Skeletal muscle satellite cell (primary cell): ENCODE measurements around the gene RAB11FIP5.
A peak's percentile ranks its signal among the peaks of the same experiment; 100 is the strongest.
"Not testable (repeated sequence)": the region's sequence is repeated elsewhere in the genome, so short reads cannot be mapped to it uniquely, and the experiment has no call there.

ENCODE experiments used
- H3K27me3 ChIP-seq: 2 replicates; pipeline ENCODE4 v1.7.0; 2013; ENCODE audit warnings: low read length; ENCODE audit not compliant: control insufficient read depth, insufficient read depth
- H3K36me3 ChIP-seq: 2 replicates; pipeline ENCODE4 v1.7.0; 2013; ENCODE audit warnings: mild to moderate bottlenecking, control low read depth, low read length; ENCODE audit not compliant: insufficient read depth
- H3K4me1 ChIP-seq: 2 replicates; pipeline ENCODE4 v1.7.0; 2013; ENCODE audit warnings: low read length; ENCODE audit not compliant: control insufficient read depth, insufficient read depth
- H3K4me2 ChIP-seq: 2 replicates; pipeline ENCODE4 v1.7.0; 2013; ENCODE audit warnings: mild to moderate bottlenecking, low read length
- H3K4me3 ChIP-seq: 2 replicates; pipeline ENCODE4 v1.7.0; 2013; ENCODE audit warnings: low read length
- H3K9ac ChIP-seq: 2 replicates; pipeline ENCODE4 v1.7.0; 2013; ENCODE audit warnings: mild to moderate bottlenecking, low read depth, low read length, moderate library complexity
- H3K9me3 ChIP-seq: replicated peaks from 2 replicates; pipeline ENCODE4 v1.7.0; 2013; ENCODE audit warnings: mild to moderate bottlenecking, control low read depth, low read length

RAB11FIP5 gene

DNA sequence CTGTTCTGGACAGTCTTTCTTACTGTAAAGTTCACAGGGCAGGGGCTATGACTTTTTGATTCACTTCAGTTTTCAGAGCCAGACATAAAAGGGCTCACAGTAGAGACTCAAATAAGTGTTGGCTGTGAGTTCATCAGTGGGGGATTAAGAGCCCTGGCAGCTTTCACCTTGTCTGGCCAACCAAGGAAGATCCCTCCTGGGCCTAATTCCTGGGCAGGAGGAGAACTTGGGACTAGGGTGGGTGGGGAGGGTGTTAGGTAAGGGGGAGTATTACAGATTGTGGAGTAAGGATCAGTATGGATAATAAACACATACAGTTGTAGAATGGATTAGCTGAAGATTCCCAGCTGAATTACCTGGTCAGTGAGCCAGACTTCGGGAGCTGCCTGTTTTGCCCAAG, 40.3 kb downstream of the RAB11FIP5 start:
- Histone ChIP-seq H3K9ac (peak overlapping the region; percentile 93), H3K9me3 (no peaks in the 10 kb centered on the region), H3K27me3 (no peaks in the 10 kb centered on the region), H3K36me3 (peaks cover 22% of the 10 kb centered on the region), H3K4me2 (peak overlapping the region; percentile 96), H3K4me1 (peaks cover 19% of the 10 kb centered on the region), H3K4me3 (peak overlapping the region; percentile 92)

DNA sequence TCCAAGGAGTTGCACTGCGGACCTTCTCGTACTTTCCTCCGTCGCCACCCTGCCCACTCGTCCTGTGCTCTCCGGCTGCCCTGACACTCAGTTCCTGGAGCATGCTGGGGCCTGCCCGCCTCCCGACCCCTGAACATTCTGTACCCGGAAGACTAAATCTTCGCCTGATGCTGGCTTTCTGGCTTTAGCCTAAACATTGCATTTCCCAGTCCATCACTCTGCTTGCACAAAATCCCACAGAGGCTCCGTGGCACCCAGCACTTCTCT, 40.7 kb downstream of the RAB11FIP5 start:
- no peaks in the 10 kb centered on the region for H3K9me3 ChIP-seq
- H3K9ac ChIP-seq = peak overlapping the region; percentile 93
- H3K4me3 ChIP-seq = peak overlapping the region; percentile 92
- H3K4me2 ChIP-seq = peak overlapping the region; percentile 96
- H3K4me1 ChIP-seq = peaks cover 19% of the 10 kb centered on the region
- H3K27me3 ChIP-seq = no peaks in the 10 kb centered on the region
- peaks cover 22% of the 10 kb centered on the region for H3K36me3 ChIP-seq

DNA sequence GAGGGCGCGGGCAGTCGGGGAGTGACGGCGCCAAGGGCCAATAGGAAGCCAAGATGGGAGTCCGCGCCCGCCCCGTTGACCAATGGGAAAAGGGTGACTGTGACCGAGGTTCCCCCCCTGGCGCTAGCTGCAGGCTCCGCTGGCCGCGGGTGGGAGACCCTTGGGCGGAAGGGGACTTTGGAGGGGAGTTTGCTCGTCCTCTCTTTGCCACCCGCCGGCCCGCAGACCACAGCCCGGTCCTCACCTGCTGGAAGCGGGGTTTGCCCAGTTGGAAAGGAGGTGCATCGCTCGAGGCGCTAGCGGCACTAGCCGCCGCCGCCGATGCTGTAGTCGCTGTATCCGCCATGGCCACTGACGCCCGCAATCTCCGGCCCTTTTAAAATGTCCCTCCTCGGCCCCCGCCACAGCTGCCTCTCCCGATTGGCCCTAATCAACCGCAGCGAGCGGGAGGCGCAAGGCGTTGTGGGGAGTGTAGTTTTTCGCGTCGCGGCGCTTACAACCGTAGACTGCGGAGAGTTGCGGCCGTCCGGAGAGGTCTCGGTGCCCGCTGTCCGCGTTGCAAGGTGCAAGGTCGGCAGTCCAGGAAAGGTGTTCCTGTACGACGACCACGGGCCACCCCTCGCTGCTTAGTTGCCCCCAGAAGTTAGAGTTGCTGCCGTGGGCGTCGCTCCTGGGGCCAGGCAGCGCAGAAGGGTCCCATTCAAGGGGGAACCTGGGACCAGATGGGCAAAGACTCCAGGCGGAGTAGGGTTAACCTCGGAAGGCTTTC, 41.2 kb downstream of the RAB11FIP5 start, which contains the start of gene SFXN5:
SFXN5 (minus strand) TSS at position 353 of the 769 bp plus-strand sequence; CDS start at position 346, 7 bp downstream.
- peak within 1 kb of the TSS; percentile 92 for H3K4me3 ChIP-seq
- peaks cover 19% of the 10 kb centered on the region for H3K4me1 ChIP-seq
- peak within 1 kb of the TSS; percentile 96 for H3K4me2 ChIP-seq
- H3K27me3 ChIP-seq = no peaks in the 10 kb centered on the region
- peak within 1 kb of the TSS; percentile 93 for H3K9ac ChIP-seq
- H3K9me3 ChIP-seq = no peaks in the 10 kb centered on the region
- H3K36me3 ChIP-seq = peaks cover 22% of the 10 kb centered on the region

DNA sequence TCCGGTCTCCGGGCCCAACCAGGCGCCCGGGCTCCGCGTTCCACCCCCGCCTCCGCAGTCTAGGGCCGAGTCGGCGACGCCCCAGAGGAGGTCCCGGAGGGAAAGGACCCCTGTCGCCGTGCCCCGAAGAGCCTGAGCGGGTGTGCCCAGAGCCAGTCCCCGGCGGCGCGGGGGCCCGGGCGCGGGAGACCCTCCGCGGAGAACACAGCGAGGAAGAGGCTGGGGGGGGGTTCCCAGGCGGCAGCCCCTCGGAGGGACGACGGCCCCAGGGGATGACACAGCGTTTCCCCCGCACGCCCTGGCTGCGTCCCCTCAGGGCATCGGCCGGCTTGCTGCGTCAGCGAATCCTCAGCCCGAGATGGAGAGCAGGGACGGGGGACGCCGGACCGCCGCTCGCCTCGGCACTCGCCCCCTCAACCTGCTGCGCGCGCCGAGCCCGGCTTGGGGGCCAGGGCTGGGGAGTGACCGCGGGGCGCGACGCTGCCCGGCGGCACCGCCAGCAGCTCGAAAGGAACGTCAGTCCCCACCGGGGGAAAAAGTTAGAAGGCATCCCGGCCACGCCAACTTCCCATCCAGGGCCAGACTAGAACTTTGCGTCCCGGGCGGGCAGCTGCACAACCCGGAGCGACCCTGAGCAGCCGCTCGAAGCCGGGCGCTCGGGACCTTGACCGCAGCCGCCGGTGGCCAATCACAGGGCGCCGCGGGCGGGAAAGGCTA, 41.9 kb downstream of the RAB11FIP5 start:
- peak overlapping the region; percentile 96 for H3K4me2 ChIP-seq
- peak overlapping the region; percentile 92 for H3K4me3 ChIP-seq
- H3K9me3 ChIP-seq = no peaks in the 10 kb centered on the region
- H3K4me1 ChIP-seq = peaks cover 19% of the 10 kb centered on the region
- H3K36me3 ChIP-seq = peaks cover 19% of the 10 kb centered on the region
- no peaks in the 10 kb centered on the region for H3K27me3 ChIP-seq
- peak overlapping the region; percentile 93 for H3K9ac ChIP-seq

DNA sequence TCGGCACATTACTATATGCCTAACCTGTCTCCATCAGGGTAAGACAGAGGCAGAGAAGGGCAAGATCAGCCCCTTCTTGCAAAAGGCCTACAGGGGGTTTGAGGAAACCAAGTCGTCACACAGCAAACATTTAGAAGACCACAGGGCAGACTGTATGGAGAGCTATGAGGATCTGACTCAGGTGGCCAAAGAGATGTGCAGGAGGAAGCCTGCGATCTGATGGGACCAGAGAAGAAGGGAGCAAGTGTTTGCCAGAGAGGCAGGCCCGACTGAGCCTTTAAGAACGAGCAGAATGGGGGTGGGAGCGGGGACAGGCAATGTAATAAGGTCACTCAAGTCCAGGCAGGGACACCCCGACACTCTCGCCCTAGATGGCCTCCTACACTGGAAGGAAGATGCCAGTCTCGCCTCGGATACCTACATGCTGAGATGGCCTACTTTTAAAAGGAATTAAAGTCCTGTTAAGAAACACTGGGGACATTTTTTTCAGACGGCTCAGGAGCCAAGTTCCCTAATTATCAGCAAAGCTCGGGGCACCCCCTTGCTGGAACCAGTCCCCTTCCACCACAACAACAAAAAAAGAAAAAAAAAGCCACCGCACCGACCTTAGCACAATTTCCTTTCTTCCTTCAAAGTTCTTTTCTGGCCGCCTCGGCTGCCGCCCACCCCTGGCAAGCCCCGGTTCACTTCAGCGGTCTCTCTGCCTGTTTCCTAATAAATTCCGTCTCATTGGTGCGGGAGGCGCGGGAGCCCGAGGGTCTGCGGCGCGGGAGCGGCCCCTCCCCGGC, 42.7 kb downstream of the RAB11FIP5 start:
- Histone ChIP-seq H3K4me2 (peak overlapping the region; percentile 96), H3K9me3 (no peaks in the 10 kb centered on the region), H3K36me3 (peaks cover 14% of the 10 kb centered on the region), H3K4me3 (peak overlapping the region; percentile 92), H3K27me3 (no peaks in the 10 kb centered on the region), H3K4me1 (peaks cover 19% of the 10 kb centered on the region), H3K9ac (peak overlapping the region; percentile 93)

DNA sequence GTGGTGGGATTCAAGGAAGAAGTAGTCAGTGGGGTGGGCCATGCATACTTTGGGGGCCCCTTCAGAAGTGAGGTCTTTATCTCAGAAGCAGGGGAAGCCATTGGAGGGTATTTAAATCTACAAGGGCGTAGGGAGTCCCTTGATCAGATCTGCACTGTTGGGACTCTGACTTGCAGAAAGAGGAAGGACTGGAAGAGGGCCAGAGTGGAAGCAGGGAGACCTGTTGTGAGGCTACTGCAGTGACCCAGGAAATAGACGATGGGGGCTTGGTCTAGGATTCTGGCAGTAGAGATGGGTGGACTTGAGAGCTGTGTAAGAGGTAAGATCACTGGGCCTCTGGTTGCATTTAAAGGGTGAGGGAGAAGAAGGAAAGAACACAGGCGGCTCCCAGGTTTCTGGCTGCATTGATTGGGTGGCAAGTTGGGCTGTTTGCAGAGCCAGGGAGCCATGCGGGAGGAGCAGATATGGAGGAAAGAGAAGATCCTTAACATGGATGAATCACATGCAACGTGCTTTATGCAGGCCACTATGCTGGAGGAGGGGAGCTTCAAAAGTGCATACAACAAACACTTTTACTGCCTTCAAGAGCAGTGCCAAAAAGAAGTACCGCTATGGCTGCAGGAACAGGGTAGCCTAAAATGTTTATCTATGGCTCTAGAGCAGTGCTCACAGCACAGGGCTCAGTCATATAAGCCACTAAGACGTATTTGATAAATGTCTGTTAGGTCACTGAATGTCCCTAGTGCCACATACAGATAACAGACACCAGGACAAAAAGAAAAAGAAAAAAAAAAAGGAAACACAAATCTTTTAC, 43.5 kb downstream of the RAB11FIP5 start:
- Histone ChIP-seq H3K4me1 (peaks cover 26% of the 10 kb centered on the region), H3K9ac (peak overlapping the region; percentile 93), H3K9me3 (no peaks in the 10 kb centered on the region), H3K27me3 (no peaks in the 10 kb centered on the region), H3K4me3 (peak overlapping the region; percentile 92), H3K36me3 (peaks cover 7% of the 10 kb centered on the region), H3K4me2 (peak overlapping the region; percentile 96)

DNA sequence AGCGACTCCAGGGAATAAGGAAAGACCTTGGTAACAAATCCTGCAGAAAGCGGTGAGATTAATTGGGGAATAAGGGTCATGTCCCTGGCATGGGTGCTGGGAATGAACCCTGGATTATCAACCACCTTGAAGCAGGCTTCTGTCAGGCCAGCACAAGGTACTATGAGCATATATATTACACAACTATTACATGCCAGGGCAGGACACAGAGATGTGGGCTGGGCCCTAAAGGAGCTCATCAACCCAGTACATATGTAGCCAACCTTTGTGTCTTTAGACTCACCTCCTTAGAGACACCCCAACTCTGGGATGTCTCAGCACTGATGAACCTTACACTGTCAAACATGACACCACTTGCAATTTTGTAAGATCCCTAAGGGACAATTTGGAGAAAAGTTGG, 44.6 kb downstream of the RAB11FIP5 start:
- Histone ChIP-seq H3K4me1 (peaks cover 37% of the 10 kb centered on the region), H3K36me3 (no peaks in the 10 kb centered on the region), H3K4me2 (no peak overlapping the region), H3K9me3 (no peaks in the 10 kb centered on the region), H3K4me3 (no peak overlapping the region), H3K27me3 (no peaks in the 10 kb centered on the region), H3K9ac (no peak overlapping the region)

DNA sequence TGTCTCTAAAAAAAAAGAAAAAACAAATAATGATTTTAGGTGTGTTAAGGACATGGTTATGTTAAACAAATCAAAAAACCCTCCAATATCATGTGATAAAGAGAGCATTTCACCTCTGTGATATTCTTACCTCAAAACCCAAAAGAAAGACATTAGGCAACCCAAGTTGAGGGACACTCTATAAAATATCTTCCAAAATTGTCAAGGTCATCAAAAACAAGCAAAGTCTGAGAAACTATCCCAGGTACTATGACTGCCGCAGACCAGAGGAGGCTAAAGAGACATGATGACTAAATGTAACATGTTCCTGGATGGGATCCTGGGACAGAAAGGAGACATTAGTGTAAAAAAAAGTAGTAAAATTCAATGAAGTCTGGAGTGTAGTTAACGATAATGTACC, 45.7 kb downstream of the RAB11FIP5 start:
- H3K9ac ChIP-seq = no peak overlapping the region
- H3K36me3 ChIP-seq = no peaks in the 10 kb centered on the region
- peaks cover 39% of the 10 kb centered on the region for H3K4me1 ChIP-seq
- H3K4me2 ChIP-seq = no peak overlapping the region
- no peaks in the 10 kb centered on the region for H3K9me3 ChIP-seq
- no peaks in the 10 kb centered on the region for H3K27me3 ChIP-seq
- no peak overlapping the region for H3K4me3 ChIP-seq

DNA sequence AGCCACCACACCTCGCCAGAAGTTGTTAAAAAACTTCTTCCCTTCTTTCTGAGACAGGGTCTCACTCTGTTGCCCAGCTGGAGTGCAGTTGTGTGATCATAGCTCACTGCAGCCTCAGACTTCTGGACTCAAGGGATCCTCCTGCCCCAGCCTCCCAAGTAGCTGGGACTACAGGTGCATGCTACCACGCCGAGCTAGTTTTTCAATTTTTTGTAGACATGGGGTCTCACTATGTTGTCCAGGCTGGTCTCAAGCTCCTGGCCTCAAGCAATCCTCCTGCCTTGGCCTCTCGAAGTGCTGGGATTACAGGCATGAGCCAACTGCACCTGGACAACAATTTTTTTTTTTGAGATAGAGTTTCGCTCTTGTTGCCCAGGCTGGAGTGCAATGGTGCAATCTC, 47.7 kb downstream of the RAB11FIP5 start:
- not testable (repeated sequence) for H3K9ac ChIP-seq, H3K27me3 ChIP-seq, H3K4me3 ChIP-seq, H3K4me2 ChIP-seq, H3K9me3 ChIP-seq, H3K36me3 ChIP-seq
- peaks cover 36% of the 10 kb centered on the region for H3K4me1 ChIP-seq

DNA sequence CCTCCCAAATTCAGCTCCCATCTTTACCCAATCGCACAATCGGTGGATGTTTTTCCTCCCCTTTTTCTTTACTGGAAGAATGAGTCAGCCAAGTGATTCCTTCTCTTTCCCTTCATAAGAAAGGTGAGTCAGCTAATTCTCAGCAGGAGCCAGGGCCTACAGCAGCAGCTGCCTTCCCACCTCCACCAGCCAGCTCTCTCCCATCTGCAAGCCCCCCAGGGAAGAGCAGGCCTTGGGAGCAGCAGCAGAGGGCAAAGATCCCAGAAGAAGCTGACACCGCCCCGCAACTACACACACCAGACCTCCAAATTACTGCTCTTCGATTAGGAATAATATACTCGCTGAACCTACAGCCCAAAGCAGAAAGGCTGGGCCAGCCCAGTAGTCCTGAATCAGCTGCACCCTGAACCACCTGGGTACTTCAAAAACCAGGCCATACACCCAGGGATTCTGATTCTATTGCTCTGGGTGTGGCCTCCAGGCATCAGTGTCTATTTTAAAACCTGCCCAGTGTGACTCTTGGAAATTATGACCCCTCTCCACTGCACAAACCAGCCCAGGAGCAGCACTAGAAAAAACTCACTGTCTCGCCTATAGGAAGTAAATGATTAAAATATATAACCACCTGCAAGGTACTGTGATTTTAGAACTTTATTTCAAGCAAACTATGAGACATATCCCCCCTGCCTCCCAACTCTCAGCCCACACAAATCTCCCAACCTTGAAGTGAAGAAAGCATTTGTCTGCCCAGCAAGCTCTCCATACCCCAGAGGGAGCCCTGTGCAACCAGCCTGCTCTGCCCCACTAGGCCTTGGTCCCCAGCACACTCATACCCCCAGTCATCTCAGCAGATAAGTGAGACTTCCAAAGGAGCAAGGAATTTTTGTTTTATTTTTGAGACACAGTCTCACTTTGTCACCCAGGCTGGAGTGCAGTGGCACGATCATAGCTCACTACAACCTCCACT, 48.6 kb downstream of the RAB11FIP5 start:
- peak overlapping the region; percentile 10 for H3K4me3 ChIP-seq
- no peaks in the 10 kb centered on the region for H3K9me3 ChIP-seq
- H3K36me3 ChIP-seq = no peaks in the 10 kb centered on the region
- H3K4me2 ChIP-seq = peak overlapping the region; percentile 57
- H3K4me1 ChIP-seq = peaks cover 27% of the 10 kb centered on the region
- H3K9ac ChIP-seq = peak overlapping the region; percentile 40
- H3K27me3 ChIP-seq = no peaks in the 10 kb centered on the region
